ENCODE measurements around the gene TMEM150B. TPM values are rescaled to one million over a fixed set of nuclear protein-coding genes. Genes with fewer than 3 reads are reported as not detected.
A peak's percentile ranks its signal among the peaks of the same experiment; 100 is the strongest.

The TMEM150B gene
- total RNA-seq, 1 experiment from 2014 or later, result 1.6 TPM

- DNase-seq, result peak; percentile 99
- H3K36me3 Mint-ChIP-seq (ENCODE audit: insufficient read depth, unreplicated experiment), result peaks cover 20% of the 10 kb centered on the region
- H3K9me3 Mint-ChIP-seq (ENCODE audit: unreplicated experiment), result no peaks in the 10 kb centered on the region
- ChIA-PET CTCF (interaction anchor here (0.7 to 1.6 kb wide), 11 partner anchors 12 to 353 kb away, joined by 3 to 8 read pairs (median 3); partner anchors contain the start of genes KMT5C, PTPRH and TMEM238), POLR2A (interaction anchor here (0.6 to 1.9 kb wide), 17 partner anchors 10 to 374 kb away, joined by 3 to 29 read pairs (median 6); partner anchors contain the start of genes FIZ1, KMT5C, NAT14 and PPP6R1)
- peaks cover 17% of the 10 kb centered on the region for H3K4me1 ChIP-seq
- no peaks in the 10 kb centered on the region for H3K27me3 Mint-ChIP-seq (ENCODE audit: insufficient read depth, unreplicated experiment)
- H3K4me3 ChIP-seq (ENCODE audit: low read depth, low read length), result peak within 1 kb of the TSS; percentile 50
- peak within 1 kb of the TSS; percentile 100 for H3K4me3 Mint-ChIP-seq (ENCODE audit: unreplicated experiment)
- no peaks in the 10 kb centered on the region for H3K27me3 ChIP-seq (replicated peaks; ENCODE audit: control insufficient read depth, insufficient read depth, low read length)
- no TSS peak for BruUV-seq (replicated peaks)
- no peaks in the 10 kb centered on the region for H3K36me3 ChIP-seq (ENCODE audit: control insufficient read depth, insufficient read depth, low read length)
- no peaks in the 10 kb centered on the region for H3K9me3 ChIP-seq
- H3K4me1 Mint-ChIP-seq (ENCODE audit: low read depth, unreplicated experiment), result peaks cover 19% of the 10 kb centered on the region
- TF ChIP-seq CTCF (IDR thresholded peaks at IDR 0.05; ENCODE audit: insufficient read depth in 1 of 2, low read depth in 1 of 2, low read length in 1 of 2, severe bottlenecking in 1 of 2, unreplicated experiment in 1 of 2), result no peak
- peak within 1 kb of the TSS; percentile 100 for H3K27ac Mint-ChIP-seq (ENCODE audit: unreplicated experiment)
- intact Hi-C loops (cut with micrococcal nuclease; ENCODE audit: unreplicated experiment), result loop anchor here (1.0 kb wide), 4 partner anchors 21 to 105 kb away; partner anchors contain the start of genes KMT5C, PPP6R1 and RPL28
Measured at GRCh38 chr19:55279770-55280643, 45.1 kb downstream of the TMEM150B start, which contains the start of gene HSPBP1. Gene HSPBP1 (minus strand): TSS chr19:55280110. CDS start chr19:55279608, 502 bp downstream.

- Histone ChIP-seq H3K4me1 (peaks cover 14% of the 10 kb centered on the region), H3K36me3 (ENCODE audit: control insufficient read depth, insufficient read depth, low read length) (no peaks in the 10 kb centered on the region), H3K4me3 (ENCODE audit: low read depth, low read length) (peak overlapping the region; percentile 50), H3K9me3 (no peaks in the 10 kb centered on the region), H3K27me3 (replicated peaks; ENCODE audit: control insufficient read depth, insufficient read depth, low read length) (no peaks in the 10 kb centered on the region)
- DNase-seq, result no peak
- BruUV-seq (replicated peaks), result no TSS peak
- Mint-ChIP-seq H3K4me1 (ENCODE audit: low read depth, unreplicated experiment) (peaks cover 19% of the 10 kb centered on the region), H3K4me3 (ENCODE audit: unreplicated experiment) (peak overlapping the region; percentile 100), H3K27me3 (ENCODE audit: insufficient read depth, unreplicated experiment) (no peaks in the 10 kb centered on the region), H3K36me3 (ENCODE audit: insufficient read depth, unreplicated experiment) (peaks cover 25% of the 10 kb centered on the region), H3K9me3 (ENCODE audit: unreplicated experiment) (no peaks in the 10 kb centered on the region), H3K27ac (ENCODE audit: unreplicated experiment) (peak overlapping the region; percentile 100)
- POLR2A ChIA-PET, result interaction anchor here (1.1 to 1.9 kb wide), 5 partner anchors 9 to 128 kb away, joined by 3 to 29 read pairs (median 10); partner anchors contain the start of genes KMT5C, PPP6R1, TMEM238 and UBE2S
- CTCF ChIA-PET, result interaction anchor here (1.1 to 1.6 kb wide), 2 partner anchors 22 to 105 kb away, joined by 3 to 7 read pairs; partner anchors contain the start of gene TMEM238
- no peak for TF ChIP-seq CTCF (IDR thresholded peaks at IDR 0.05; ENCODE audit: insufficient read depth in 1 of 2, low read depth in 1 of 2, low read length in 1 of 2, severe bottlenecking in 1 of 2, unreplicated experiment in 1 of 2)
- intact Hi-C loops (cut with micrococcal nuclease; ENCODE audit: unreplicated experiment), result no loop called here
Measured at GRCh38 chr19:55279340-55279739, 45.8 kb downstream of the TMEM150B start.

- H3K4me3 Mint-ChIP-seq (ENCODE audit: unreplicated experiment), result peak overlapping the region; percentile 100
- no peaks in the 10 kb centered on the region for H3K27me3 ChIP-seq (replicated peaks; ENCODE audit: control insufficient read depth, insufficient read depth, low read length)
- DNase-seq, result no peak
- no peak for TF ChIP-seq CTCF (IDR thresholded peaks at IDR 0.05; ENCODE audit: insufficient read depth in 1 of 2, low read depth in 1 of 2, low read length in 1 of 2, severe bottlenecking in 1 of 2, unreplicated experiment in 1 of 2)
- H3K4me3 ChIP-seq (ENCODE audit: low read depth, low read length), result peak overlapping the region; percentile 50
- intact Hi-C loops (cut with micrococcal nuclease; ENCODE audit: unreplicated experiment), result no loop called here
- ChIA-PET CTCF (no interaction called here), POLR2A (interaction anchor here (1.1 kb wide), 1 partner anchor 105 kb away, joined by 3 read pairs; the partner anchor contains the start of gene TMEM238)
- no peaks in the 10 kb centered on the region for H3K9me3 ChIP-seq
- no peaks in the 10 kb centered on the region for H3K36me3 ChIP-seq (ENCODE audit: control insufficient read depth, insufficient read depth, low read length)
- BruUV-seq (replicated peaks), result TSS peak; percentile 44
- H3K27me3 Mint-ChIP-seq (ENCODE audit: insufficient read depth, unreplicated experiment), result no peaks in the 10 kb centered on the region
- peaks cover 25% of the 10 kb centered on the region for H3K36me3 Mint-ChIP-seq (ENCODE audit: insufficient read depth, unreplicated experiment)
- H3K9me3 Mint-ChIP-seq (ENCODE audit: unreplicated experiment), result no peaks in the 10 kb centered on the region
- peak overlapping the region; percentile 100 for H3K27ac Mint-ChIP-seq (ENCODE audit: unreplicated experiment)
- peaks cover 14% of the 10 kb centered on the region for H3K4me1 ChIP-seq
- peaks cover 19% of the 10 kb centered on the region for H3K4me1 Mint-ChIP-seq (ENCODE audit: low read depth, unreplicated experiment)
Measured at GRCh38 chr19:55278391-55279135, 46.6 kb downstream of the TMEM150B start.
